HUES64 (cell line): ENCODE measurements around the gene MAGEA11. TPM values are rescaled to one million over a fixed set of nuclear protein-coding genes. Genes with fewer than 3 reads are reported as not detected.
A peak's percentile ranks its signal among the peaks of the same experiment; 100 is the strongest.
"Not testable (repeated sequence)": the region's sequence is repeated elsewhere in the genome, so short reads cannot be mapped to it uniquely, and the experiment has no call there.

Source experiments
- H3K27ac ChIP-seq: 2 replicates; pipeline ENCODE4 v1.7.0; 2013; ENCODE audit warnings: low read depth, low read length, inconsistent platforms
- H3K27me3 ChIP-seq: 2 replicates; pipeline ENCODE4 v1.6.1; 2013; ENCODE audit warnings: mild to moderate bottlenecking, low read length; ENCODE audit not compliant: insufficient read depth
- H3K36me3 ChIP-seq: 2 replicates; pipeline ENCODE4 v1.6.1; 2013; ENCODE audit warnings: mild to moderate bottlenecking, low read length; ENCODE audit not compliant: insufficient read depth
- H3K4me1 ChIP-seq: 2 replicates; pipeline ENCODE4 v1.6.1; 2013; ENCODE audit warnings: mild to moderate bottlenecking, low read length, moderate library complexity; ENCODE audit not compliant: insufficient read depth
- H3K4me3 ChIP-seq: 2 replicates; pipeline ENCODE4 v1.5.1; 2013; ENCODE audit warnings: mild to moderate bottlenecking, low read length, moderate library complexity
- H3K9ac ChIP-seq: 2 replicates; pipeline ENCODE4 v1.6.1; 2013; ENCODE audit warnings: mild to moderate bottlenecking, low read depth, low read length
- H3K9me3 ChIP-seq: 2 replicates; pipeline ENCODE4 v1.6.1; 2013; ENCODE audit warnings: low read depth, low read length; ENCODE audit not compliant: insufficient read depth
- WGBS: fragments of 150-250, 120-280 bp; methylation state at CpG from one replicate; pipeline ENCODE4 v1.1.7; 2013; ENCODE audit warnings: missing lambda C conversion rate; 5-methylcytosine and 5-hydroxymethylcytosine counted together
- polyA plus RNA-seq, 2 experiments: library from polyadenylated mRNA; stranded (reverse); fragments of 50-300 nt; gene quantifications; one replicate each; pipeline ENCODE4 v1.2.3, GENCODE V29; 2013

Gene MAGEA11
- polyA plus RNA-seq (2013, experiment 1 of 2), result not detected
- not detected for polyA plus RNA-seq (2013, experiment 2 of 2)

GRCh38 chrX:149711545-149712236 lies at the start of gene MAGEA11:
Gene MAGEA11, plus strand, starts transcription at chrX:149712060. Its CDS starts 1,100 bp downstream, at chrX:149713160.
- WGBS, result 92% methylated on average over 26 of the region's 29 CpGs
- H3K9me3 ChIP-seq, result no peaks in the 10 kb centered on the region

GRCh38 chrX:149675088-149675487 lies 36.8 kb upstream of the MAGEA11 start:
- not testable (repeated sequence) for H3K27me3 ChIP-seq, H3K4me3 ChIP-seq, H3K4me1 ChIP-seq, H3K27ac ChIP-seq, H3K9me3 ChIP-seq, H3K36me3 ChIP-seq, H3K9ac ChIP-seq
- no CpG with 5 or more reads among the region's 3 CpGs for WGBS

More at GRCh38 chrX:149711545-149712236, at the start of gene MAGEA11:
- Histone ChIP-seq H3K4me3 (no peak within 1 kb of the TSS), H3K27me3 (peaks cover 3% of the 10 kb centered on the region; the same call in 1 of the 2 replicates), H3K36me3 (no peaks in the 10 kb centered on the region), H3K9ac (no peak within 1 kb of the TSS), H3K4me1 (no peaks in the 10 kb centered on the region), H3K27ac (no peak within 1 kb of the TSS)

- H3K36me3 ChIP-seq, H3K9ac ChIP-seq, H3K4me3 ChIP-seq, H3K27ac ChIP-seq, H3K4me1 ChIP-seq, H3K9me3 ChIP-seq, H3K27me3 ChIP-seq: not testable (repeated sequence)
- WGBS, result no CpG with 5 or more reads among the region's 8 CpGs
Observed at GRCh38 chrX:149675554-149675953, 36.3 kb upstream of the MAGEA11 start.

GRCh38 chrX:149679164-149679678 lies 32.6 kb upstream of the MAGEA11 start:
- 78% methylated on average over 1 of the region's 4 CpGs for WGBS
- peaks cover 31% of the 10 kb centered on the region for H3K4me1 ChIP-seq
- not testable (repeated sequence) for H3K9ac ChIP-seq, H3K4me3 ChIP-seq, H3K9me3 ChIP-seq, H3K27ac ChIP-seq, H3K36me3 ChIP-seq, H3K27me3 ChIP-seq

- no peaks in the 10 kb centered on the region for H3K9me3 ChIP-seq
- H3K4me3 ChIP-seq, result no peak overlapping the region
- H3K4me1 ChIP-seq, result peaks cover 31% of the 10 kb centered on the region
- 94% methylated on average over 2 of the region's 2 CpGs for WGBS
- H3K27ac ChIP-seq, result peak overlapping the region; percentile 41; the same call in 1 of the 2 replicates
- no peaks in the 10 kb centered on the region for H3K27me3 ChIP-seq
- no peak overlapping the region for H3K9ac ChIP-seq
- no peaks in the 10 kb centered on the region for H3K36me3 ChIP-seq
Observed at GRCh38 chrX:149681182-149681581, 30.7 kb upstream of the MAGEA11 start.

GRCh38 chrX:149682031-149682430 lies 29.8 kb upstream of the MAGEA11 start:
- Histone ChIP-seq H3K27ac (peak overlapping the region; percentile 72), H3K27me3 (no peaks in the 10 kb centered on the region), H3K9me3 (no peaks in the 10 kb centered on the region), H3K9ac (peak overlapping the region; percentile 49; the same call in 1 of the 2 replicates), H3K36me3 (no peaks in the 10 kb centered on the region), H3K4me1 (peaks cover 31% of the 10 kb centered on the region), H3K4me3 (no peak overlapping the region)
- 11% methylated on average over 3 of the region's 3 CpGs for WGBS

GRCh38 chrX:149682956-149683947 lies 28.6 kb upstream of the MAGEA11 start:
- no peak overlapping the region for H3K4me3 ChIP-seq
- H3K9ac ChIP-seq, result peak overlapping the region; percentile 49; the same call in 1 of the 2 replicates
- H3K9me3 ChIP-seq, result no peaks in the 10 kb centered on the region
- H3K27ac ChIP-seq, result peak overlapping the region; percentile 72
- H3K27me3 ChIP-seq, result no peaks in the 10 kb centered on the region
- no peaks in the 10 kb centered on the region for H3K36me3 ChIP-seq
- 17% methylated on average over 8 of the region's 9 CpGs for WGBS
- peaks cover 31% of the 10 kb centered on the region for H3K4me1 ChIP-seq

- WGBS, result 95% methylated on average over 6 of the region's 6 CpGs
- Histone ChIP-seq H3K4me1 (peaks cover 31% of the 10 kb centered on the region), H3K27me3 (no peaks in the 10 kb centered on the region), H3K4me3 (no peak overlapping the region), H3K9ac (no peak overlapping the region), H3K9me3 (no peaks in the 10 kb centered on the region), H3K36me3 (no peaks in the 10 kb centered on the region), H3K27ac (0 out of 2 replicates have a peak overlapping the region, but pooled peaks have one; percentile 25)
Observed at GRCh38 chrX:149683966-149684730, 27.7 kb upstream of the MAGEA11 start.

- Histone ChIP-seq H3K4me3 (no peak overlapping the region), H3K27me3 (no peaks in the 10 kb centered on the region), H3K9me3 (no peaks in the 10 kb centered on the region), H3K4me1 (peaks cover 12% of the 10 kb centered on the region), H3K36me3 (no peaks in the 10 kb centered on the region), H3K27ac (no peak overlapping the region), H3K9ac (no peak overlapping the region)
Observed at GRCh38 chrX:149687991-149688390, 23.9 kb upstream of the MAGEA11 start.

- Histone ChIP-seq H3K4me1 (peaks cover 7% of the 10 kb centered on the region), H3K9ac (no peak overlapping the region), H3K9me3 (no peaks in the 10 kb centered on the region), H3K36me3 (no peaks in the 10 kb centered on the region), H3K4me3 (no peak overlapping the region), H3K27ac (no peak overlapping the region), H3K27me3 (no peaks in the 10 kb centered on the region)
- WGBS, result no CpG with 5 or more reads among the region's 1 CpG
Observed at GRCh38 chrX:149688552-149688951, 23.3 kb upstream of the MAGEA11 start.
